GM21723 (cell line): ENCODE measurements around the gene BFSP2.

Source experiments
- ATAC-seq: cut with Tn5 transposase; IDR thresholded peaks from one replicate; pipeline ENCODE4 v1.9.1; 2021; ENCODE audit warnings: mild to moderate bottlenecking, moderate library complexity; ENCODE audit not compliant: unreplicated experiment

The BFSP2 gene

DNA sequence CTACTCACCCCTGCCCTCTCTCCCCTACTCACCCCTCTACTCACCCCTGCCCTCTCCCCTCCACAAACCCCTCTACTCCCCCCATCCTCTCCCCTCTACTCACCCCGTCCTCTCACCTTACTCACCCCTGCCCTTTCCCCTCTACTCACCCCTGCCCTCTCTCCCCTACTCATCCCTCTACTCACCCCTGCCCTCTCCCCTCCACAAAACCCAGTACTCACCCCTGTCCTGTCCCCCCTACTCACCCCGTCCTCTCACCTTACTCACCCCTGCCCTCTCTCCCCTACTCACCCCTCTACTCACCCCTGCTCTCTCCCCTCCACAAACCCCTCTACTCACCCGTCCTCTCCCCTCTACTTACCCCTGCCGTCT is 14.2 kb downstream of the BFSP2 start:
- no peak for ATAC-seq

GRCh38 chr3:133418361-133418760 is 18.5 kb downstream of the BFSP2 start:
- no peak for ATAC-seq

DNA sequence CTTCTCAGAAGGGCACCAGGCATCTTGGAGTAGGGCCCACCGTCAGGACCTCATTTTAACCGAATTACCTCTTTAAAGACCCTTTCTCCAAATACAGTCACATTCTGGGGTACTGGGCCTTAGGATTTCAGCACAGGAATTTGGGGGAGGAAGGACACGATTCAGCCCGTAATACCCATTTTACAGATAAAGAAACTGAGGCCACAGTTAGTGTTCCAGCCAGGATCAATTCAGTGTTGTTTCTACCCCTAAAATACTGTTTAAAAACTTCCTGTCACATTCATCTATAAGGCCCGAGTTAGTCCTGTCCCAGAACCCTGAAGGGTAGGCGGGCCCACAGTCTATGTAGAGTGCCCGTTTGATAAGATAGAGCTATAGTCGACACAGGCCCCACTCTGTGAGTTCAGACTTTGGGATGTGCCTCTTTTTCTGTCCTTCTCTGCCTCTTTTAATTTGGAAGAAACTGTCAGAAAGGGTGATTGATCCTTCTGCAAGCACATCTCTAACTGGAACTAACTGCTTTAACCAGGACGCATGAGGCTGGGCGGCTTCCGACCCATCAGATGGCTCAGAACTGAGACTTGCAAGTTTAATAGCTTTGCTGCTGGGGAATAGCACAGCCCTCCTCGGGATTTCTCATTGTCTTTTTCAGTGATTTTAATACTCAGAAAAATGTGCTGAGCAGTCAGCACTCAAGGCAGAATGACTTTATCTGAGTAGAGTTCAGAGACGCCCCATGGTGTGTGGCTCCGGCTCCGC is 19.5 kb downstream of the BFSP2 start:
- no peak for ATAC-seq

DNA sequence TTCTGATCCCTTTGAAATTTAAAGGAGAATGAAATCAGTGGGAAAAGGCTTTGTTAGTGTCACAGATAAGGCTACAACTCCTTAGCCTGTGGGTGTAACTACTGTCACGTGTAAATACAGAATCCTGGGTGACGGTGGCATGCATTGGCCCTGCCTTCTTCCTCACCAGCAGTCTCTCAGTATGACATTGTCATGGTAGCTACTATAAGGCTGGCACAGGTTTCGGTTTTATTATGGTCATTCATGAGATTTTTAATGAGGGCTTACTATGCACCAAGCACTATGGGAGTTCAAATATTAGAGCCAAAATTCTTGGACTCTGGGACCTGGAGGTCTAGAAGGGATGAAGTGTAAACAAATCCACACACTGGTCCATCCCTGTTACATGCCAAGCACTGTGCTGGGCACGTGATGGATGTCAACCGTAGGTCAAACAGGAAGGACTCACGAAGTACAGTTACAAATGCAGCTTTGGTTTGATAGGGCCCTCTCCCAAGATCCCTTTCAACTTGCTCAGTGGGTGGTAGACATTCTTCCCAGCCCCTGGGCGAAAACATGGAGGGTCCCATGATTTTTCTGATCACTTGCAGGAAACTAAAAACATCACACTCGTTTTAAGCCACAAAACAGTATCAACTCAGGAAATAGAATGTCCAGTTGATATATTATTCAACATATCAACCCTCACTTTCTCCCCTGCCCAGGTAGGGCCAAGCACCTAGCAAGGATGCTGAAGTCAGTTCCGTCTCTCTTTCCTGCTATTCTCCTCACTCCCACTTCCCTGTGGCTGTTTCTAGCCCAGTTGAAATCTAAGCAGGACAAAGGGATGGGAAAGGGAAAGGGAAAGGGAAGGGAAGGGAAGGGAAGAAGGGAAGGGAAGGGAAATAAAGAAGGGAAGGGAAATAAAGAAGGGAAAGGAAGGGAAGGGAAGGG is 25.3 kb downstream of the BFSP2 start:
- no peak for ATAC-seq

DNA sequence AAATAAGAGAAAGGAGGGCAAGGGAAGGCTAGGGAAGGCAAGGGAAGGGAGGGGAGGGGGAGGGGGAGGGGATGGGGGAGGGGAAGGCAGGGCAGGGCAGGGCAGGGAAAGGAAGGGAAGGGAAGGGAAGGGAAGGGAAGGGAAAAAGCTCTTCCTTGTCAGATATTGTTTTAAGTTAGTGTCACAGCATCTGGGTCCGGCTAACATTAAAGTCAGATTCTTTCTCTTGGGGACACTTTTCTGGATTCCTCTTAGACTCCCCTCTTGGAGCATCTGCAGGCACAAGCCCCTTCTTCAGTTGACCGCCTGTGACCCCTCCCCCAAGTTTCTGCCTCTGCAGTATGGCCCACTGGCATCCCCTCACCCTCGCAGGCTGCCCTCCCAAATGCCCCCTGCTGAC is 26.0 kb downstream of the BFSP2 start:
- ATAC-seq, result no peak

- ATAC-seq, result no peak
These were observed 26.9 kb downstream of the BFSP2 start for GRCh38 chr3:133426721-133427120.

GRCh38 chr3:133428552-133428951 is 28.7 kb downstream of the BFSP2 start:
- ATAC-seq, result no peak

DNA sequence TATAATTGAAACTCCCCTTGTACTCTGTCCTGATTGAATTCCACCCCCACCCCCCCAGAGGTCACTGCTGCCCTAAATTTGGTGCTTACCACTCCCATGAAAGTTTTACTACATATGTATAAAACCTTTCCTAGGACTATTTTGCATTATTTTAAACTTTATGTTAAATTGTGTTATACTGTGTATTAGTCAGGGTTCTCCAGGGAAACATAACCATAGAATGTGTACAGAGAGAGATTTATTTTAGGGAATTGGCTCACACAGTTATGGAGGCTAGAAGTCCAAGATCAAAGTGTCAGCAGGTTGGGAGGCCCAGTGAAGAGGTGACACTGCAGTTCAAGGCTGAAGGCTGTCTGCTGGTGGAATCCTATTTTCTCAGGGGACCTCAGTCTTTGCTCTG is 29.2 kb downstream of the BFSP2 start:
- ATAC-seq, result no peak

- ATAC-seq, result no peak
These were observed 39.7 kb downstream of the BFSP2 start for GRCh38 chr3:133439563-133439962.

DNA sequence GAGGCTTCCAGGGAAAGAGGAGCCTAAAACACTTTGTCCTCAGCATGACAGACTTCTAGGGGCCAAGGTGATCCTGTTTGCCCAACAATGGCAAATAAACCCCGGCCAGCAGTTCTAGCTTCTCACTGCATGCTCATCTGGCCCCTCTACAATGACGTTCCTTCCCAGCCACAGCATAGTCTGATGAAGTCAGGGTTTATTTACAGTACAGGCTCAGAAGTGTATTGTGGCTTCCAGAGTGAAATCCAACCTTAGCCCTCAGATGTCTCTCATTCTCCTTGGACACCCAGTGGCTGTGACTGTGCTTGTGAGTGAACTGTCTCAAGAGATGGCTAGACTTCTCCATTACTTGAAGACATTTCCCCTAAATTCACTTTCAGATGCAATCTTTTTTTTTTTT is 40.8 kb downstream of the BFSP2 start:
- no peak for ATAC-seq

DNA sequence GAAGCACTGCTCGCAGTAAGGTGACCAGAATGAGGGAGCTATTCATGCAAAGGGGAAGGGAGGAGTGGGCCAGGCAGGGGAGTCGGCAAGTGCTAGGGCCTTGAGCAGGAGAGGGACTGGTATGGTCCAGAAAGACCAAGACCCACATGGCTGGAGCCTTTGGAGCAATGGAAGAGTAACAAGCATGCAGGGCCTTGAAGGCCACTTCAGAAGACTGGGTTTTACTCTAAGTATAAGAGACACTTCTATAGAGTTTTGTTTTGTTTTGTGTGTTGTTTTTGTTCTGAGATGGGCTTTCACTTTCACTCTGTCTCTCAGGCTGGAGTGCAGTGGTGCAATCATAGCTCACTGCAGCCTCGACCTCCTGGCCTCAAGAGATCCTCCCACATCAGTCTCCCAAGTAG is 42.0 kb downstream of the BFSP2 start:
- peak; percentile 75 for ATAC-seq

DNA sequence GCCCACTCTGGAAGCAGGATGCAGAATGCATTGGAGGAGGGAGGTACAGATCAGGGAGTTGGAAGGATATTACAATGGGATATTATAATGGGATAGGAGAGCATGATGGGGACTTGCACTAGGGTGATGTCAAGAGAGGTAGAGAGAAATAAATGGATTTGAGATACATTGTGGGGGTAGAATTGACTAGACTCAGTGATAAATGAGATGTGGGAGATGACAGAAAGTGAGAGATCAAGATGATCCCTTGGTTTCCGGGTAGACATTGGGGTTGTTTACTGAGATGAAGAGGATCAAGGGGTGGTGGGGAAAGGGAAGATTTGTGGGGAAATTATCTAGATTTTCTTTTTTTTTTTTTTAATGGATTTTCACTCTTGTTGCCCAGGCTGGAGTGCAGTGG is 42.7 kb downstream of the BFSP2 start:
- no peak for ATAC-seq

GRCh38 chr3:133443649-133444422 is 44.0 kb downstream of the BFSP2 start:
- ATAC-seq, result no peak

DNA sequence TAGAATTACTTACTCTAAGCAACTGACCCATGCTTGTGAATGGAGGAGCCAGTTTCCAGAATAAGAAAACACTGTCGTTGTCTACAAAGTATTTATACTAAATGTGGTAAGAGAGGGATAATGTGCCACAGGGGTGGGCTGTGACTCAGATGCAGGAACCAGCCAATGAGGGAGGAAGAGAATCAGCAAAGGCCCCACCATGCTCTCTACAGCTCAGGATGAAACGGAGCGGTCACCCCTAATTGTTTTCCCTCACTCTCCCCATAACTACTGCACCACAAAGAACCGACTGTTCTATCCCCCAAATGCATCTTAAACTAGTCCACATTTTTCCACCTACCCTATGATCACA is 44.5 kb downstream of the BFSP2 start:
- ATAC-seq, result no peak

GRCh38 chr3:133445108-133445507 is 45.3 kb downstream of the BFSP2 start:
- no peak for ATAC-seq

DNA sequence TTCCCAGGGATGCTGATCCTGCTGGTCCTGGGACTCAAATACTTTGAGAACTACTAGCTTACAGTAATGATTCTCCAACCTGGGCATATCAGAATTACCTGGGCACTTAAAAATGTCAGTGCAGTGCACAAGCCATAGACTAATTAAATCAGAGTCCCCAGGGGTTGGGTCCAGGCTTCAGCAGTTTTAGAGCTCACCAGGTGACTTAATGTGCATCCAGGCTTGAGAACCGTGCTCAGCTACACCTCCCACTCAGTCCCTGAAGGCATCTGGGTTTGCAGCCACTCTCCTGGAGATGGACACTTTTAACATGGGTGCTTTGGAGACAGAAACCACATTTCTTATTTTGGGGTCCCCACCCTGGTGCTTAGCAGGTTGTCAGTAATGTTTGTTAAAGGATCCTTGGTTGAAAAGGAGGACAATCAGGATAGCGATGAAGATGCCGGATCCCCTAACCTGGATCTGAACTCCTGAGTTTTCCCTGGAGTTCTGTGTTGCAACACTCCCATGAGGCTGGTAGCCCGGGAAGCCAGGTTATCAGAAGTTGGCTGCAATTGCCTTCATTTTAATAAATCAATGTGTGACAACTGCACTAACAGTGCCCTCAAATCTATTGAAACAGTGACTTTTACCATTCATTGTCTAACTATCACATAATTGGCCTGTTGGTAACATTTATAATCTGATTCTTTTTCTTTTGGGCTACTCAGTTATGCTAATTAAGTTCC is 48.1 kb downstream of the BFSP2 start:
- peak; percentile 36 for ATAC-seq

DNA sequence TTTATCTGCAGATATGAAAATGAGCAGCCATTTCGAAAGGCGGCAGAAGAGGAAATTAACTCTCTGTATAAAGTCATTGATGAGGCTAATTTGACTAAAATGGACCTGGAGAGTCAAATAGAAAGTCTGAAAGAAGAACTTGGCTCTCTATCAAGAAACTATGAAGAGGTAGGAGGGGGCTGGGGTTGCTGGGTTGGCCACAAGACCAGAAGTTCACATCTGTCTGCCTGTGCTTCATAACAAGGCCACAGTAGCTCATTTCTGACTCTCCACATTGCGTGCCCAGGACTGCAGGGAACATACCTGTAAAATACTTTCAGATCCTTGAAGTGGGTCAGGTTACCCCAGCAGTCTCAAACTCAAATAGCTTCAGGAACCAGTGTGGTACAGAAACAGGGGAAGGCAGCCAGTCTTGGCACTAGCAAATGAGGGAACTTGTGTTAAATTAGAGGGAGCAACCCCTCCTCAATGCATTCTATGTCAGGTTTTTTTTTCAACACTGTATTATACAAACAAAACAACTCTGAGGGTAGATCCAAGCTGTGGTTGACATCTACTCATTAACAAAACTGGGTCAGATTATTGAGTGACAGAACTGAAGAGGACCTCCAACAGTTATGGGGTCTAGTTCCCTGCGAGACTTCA is 48.7 kb downstream of the BFSP2 start:
- peak; percentile 92 for ATAC-seq

DNA sequence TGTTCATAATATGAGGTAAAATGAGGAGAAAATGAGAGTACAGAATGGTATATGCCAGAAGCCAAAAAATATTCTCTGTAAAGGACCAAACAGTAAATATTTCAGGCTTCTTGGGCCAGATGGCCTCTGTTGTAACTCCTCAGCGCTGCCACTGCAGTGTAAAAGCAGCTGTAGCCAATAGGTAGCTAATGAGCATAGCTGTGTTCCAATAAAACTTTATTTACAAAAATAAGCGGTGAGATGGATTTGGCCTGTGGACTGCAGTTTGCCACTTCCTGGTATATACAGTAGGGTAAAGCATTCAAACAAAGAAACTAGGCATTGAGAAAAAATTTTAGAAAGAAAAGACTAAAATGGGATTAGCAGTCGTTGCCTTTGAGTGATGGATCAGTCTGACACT is 51.5 kb downstream of the BFSP2 start:
- no peak for ATAC-seq

DNA sequence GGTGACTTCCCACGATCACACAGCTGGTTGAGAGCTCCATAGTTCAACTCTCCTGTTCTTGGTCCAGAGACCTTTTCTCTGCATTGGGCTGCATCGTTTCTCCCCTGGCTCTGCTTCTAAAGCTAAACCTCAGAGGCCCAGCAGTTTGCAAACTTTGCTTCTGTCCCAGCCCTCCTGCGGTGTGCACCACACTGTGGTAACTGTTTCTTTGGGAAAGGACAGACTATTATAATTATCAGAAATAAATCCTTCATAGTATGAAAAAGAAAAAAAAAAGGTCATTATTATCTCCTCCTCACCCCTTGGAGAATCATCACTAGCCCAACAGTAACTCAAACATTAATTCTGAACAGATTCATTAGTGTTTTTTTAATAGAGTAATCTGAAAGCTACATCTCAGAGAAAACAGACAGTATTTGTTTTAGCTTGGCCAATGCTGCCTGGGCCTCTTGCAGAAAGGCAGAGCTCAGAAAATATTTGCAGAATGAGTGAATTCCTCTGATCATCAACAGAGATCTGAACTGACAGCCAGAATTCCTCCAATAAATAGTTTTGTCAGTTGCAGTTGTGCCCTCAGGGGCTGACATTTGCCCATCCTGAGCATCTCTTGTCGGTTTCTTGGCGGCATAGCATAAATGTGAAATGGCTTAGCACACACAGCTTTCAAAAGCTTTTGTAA is 52.9 kb downstream of the BFSP2 start:
- no peak for ATAC-seq

DNA sequence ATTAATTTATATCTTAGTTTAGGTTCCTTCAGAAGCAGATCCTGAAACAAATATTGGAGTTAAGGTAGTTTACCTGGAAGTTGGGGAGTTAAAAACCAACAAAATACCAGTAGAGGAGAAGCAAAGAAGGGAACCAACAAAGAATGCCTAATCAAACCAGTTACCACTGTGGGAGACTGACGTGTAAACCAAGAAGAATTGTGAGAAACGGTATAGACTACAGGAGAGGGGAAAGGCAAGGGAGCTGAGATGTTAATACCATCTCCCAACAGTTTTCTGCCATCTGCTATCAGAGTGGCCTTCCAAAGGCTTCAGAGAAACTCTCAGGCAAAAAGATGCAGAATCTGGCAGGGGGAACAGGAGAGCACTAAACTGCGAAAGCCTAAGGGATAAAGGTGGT is 53.5 kb downstream of the BFSP2 start:
- no peak for ATAC-seq
